ENCODE measurements around the gene GPBP1.

The GPBP1 gene, protein sequence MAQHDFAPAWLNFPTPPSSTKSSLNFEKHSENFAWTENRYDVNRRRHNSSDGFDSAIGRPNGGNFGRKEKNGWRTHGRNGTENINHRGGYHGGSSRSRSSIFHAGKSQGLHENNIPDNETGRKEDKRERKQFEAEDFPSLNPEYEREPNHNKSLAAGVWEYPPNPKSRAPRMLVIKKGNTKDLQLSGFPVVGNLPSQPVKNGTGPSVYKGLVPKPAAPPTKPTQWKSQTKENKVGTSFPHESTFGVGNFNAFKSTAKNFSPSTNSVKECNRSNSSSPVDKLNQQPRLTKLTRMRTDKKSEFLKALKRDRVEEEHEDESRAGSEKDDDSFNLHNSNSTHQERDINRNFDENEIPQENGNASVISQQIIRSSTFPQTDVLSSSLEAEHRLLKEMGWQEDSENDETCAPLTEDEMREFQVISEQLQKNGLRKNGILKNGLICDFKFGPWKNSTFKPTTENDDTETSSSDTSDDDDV

DNA sequence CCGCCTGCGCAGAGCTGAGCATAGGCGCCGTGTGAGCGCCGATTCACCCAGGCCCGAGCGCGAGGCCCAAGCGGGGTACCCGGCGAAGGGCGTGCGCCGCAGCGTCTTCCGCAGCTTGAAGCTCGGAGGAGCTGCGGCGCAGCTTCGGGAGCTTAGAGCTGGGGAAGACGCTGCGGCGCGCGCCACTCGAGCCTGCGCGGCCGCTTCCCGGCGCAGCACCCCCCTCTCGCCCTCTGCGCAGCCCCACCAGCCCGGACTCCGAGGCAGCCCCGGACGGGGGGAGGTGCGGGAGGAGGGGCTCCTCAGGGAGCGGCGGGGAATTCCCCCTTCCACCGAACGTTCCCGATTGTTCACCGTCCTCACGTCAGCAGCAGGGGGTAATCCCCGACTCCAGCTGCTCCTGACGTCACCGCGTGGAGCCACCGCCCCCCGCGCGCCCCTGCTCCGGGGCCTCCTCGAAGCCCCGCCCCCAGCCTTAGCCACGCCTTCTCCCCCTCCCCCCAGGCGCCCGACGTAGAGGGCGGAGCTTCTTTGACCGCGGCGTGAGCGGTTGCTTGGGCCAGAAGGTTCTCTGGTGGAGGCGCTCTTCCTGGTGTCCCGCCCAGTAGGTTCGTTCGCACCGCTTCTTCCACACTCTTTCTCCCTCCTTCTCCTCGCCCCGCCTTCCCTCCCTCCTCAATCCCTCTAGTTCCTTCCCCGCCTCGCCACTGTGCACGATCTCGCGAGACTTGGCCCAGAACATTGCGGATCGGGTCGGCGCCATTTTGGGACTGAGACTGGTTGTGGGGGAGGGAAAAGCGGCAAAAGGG is at the start of gene GPBP1:
Gene GPBP1 (plus strand): TSS at position 741 of the 809 bp plus-strand sequence. CDS start 40,072 bp downstream, outside the sequence.
- peak within 1 kb of the TSS; percentile 99 for H3K27ac ChIP-seq
- in situ Hi-C loops (cut with HindIII; ENCODE audit: low pct_ligation_motif_present, low sequenced_read_pairs) = no loop called here

DNA sequence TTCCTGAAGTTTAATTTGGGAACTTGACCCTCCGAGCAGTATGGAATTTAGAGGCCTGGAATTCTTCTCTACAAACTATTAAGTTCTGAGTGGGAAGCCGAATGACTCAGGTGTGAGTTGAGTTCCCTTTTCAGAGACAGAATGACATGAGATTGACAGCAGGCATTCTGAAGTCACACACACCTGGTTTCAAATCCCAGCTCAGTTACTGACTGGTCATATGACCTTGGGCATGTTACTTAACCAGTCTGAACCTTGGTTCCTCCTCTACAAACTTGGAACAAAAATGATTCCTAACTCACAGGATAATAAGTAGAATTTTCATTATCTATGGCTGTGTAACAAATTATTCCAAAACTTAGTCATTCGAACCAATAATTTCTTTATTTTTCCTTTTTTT is 45.5 kb upstream of the GPBP1 start:
- in situ Hi-C loops (cut with HindIII; ENCODE audit: low pct_ligation_motif_present, low sequenced_read_pairs) = no loop called here
- DNase-seq = no peak
- Histone ChIP-seq H3K36me3 (replicated peaks) (no peaks in the 10 kb centered on the region), H3K4me3 (ENCODE audit: low read depth, low read length) (no peak overlapping the region), H3K27ac (no peak overlapping the region), H3K27me3 (replicated peaks) (no peaks in the 10 kb centered on the region)
- TF ChIP-seq, protein P1, sequence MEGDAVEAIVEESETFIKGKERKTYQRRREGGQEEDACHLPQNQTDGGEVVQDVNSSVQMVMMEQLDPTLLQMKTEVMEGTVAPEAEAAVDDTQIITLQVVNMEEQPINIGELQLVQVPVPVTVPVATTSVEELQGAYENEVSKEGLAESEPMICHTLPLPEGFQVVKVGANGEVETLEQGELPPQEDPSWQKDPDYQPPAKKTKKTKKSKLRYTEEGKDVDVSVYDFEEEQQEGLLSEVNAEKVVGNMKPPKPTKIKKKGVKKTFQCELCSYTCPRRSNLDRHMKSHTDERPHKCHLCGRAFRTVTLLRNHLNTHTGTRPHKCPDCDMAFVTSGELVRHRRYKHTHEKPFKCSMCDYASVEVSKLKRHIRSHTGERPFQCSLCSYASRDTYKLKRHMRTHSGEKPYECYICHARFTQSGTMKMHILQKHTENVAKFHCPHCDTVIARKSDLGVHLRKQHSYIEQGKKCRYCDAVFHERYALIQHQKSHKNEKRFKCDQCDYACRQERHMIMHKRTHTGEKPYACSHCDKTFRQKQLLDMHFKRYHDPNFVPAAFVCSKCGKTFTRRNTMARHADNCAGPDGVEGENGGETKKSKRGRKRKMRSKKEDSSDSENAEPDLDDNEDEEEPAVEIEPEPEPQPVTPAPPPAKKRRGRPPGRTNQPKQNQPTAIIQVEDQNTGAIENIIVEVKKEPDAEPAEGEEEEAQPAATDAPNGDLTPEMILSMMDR (IDR thresholded peaks at IDR 0.05; ENCODE audit: low read depth, low read length, missing control alignments) = no peak

More for the DNA sequence above, at the start of gene GPBP1:
- Histone ChIP-seq H3K36me3 (replicated peaks) (peaks cover 3% of the 10 kb centered on the region), H3K27me3 (replicated peaks) (no peaks in the 10 kb centered on the region), H3K4me3 (ENCODE audit: low read depth, low read length) (peak within 1 kb of the TSS; percentile 97)
- TF ChIP-seq, protein P1 (IDR thresholded peaks at IDR 0.05; ENCODE audit: low read depth, low read length, missing control alignments) = peak; percentile 8
- DNase-seq = peak; percentile 99

- H3K27ac ChIP-seq = no peak overlapping the region
- H3K27me3 ChIP-seq (replicated peaks) = no peaks in the 10 kb centered on the region
- in situ Hi-C loops (cut with HindIII; ENCODE audit: low pct_ligation_motif_present, low sequenced_read_pairs) = no loop called here
- DNase-seq = no peak
- TF ChIP-seq, protein P1 (IDR thresholded peaks at IDR 0.05; ENCODE audit: low read depth, low read length, missing control alignments) = no peak
- H3K36me3 ChIP-seq (replicated peaks) = no peaks in the 10 kb centered on the region
- no peak overlapping the region for H3K4me3 ChIP-seq (ENCODE audit: low read depth, low read length)
These were observed 40.3 kb upstream of the GPBP1 start for GRCh38 chr5:57133574-57133973.

GRCh38 chr5:57137401-57137800 is 36.5 kb upstream of the GPBP1 start:
- in situ Hi-C loops (cut with HindIII; ENCODE audit: low pct_ligation_motif_present, low sequenced_read_pairs) = no loop called here

DNA sequence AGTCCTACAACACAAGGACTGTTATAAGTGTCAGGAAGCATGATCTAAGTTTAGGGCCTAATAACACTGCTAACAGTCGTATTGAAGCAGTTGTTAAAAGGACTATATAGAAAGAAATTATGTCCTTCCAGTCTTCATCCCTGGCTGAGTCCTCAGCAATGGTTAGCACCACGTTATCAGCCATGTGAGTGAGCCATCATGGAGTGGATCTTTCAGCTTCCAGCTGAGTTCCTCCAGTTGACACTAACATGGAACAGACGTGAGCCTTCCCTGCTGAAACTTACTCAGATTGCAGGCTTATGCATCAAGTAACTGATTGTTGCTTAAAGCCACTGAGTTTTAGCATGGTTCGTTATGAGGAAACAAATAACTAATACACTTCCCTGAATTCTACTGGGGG is 21.5 kb upstream of the GPBP1 start:
- H3K27me3 ChIP-seq (replicated peaks) = no peaks in the 10 kb centered on the region
- H3K27ac ChIP-seq = no peak overlapping the region
- no peaks in the 10 kb centered on the region for H3K36me3 ChIP-seq (replicated peaks)
- in situ Hi-C loops (cut with HindIII; ENCODE audit: low pct_ligation_motif_present, low sequenced_read_pairs) = no loop called here
- no peak for DNase-seq
- no peak overlapping the region for H3K4me3 ChIP-seq (ENCODE audit: low read depth, low read length)
- TF ChIP-seq, protein P1 (IDR thresholded peaks at IDR 0.05; ENCODE audit: low read depth, low read length, missing control alignments) = no peak

More at GRCh38 chr5:57137401-57137800, 36.5 kb upstream of the GPBP1 start:
- no peaks in the 10 kb centered on the region for H3K27me3 ChIP-seq (replicated peaks)
- H3K36me3 ChIP-seq (replicated peaks) = no peaks in the 10 kb centered on the region
- no peak overlapping the region for H3K4me3 ChIP-seq (ENCODE audit: low read depth, low read length)
- no peak for DNase-seq
- H3K27ac ChIP-seq = no peak overlapping the region
- TF ChIP-seq, protein P1 (IDR thresholded peaks at IDR 0.05; ENCODE audit: low read depth, low read length, missing control alignments) = no peak

Data from brain microvascular endothelial cell (primary cell).